Type B pancreatic cell (in vitro differentiated cells): ENCODE measurements around the gene GGNBP2. TPM values are rescaled to one million over a fixed set of nuclear protein-coding genes. Genes with fewer than 3 reads are reported as not detected.
A peak's percentile ranks its signal among the peaks of the same experiment; 100 is the strongest.

Experiments
- DNase-seq: peaks from one replicate; pipeline ENCODE4 v3.0.0; 2021; ENCODE audit warnings: mixed read lengths; ENCODE audit not compliant: unreplicated experiment; ENCODE audit errors: extremely low spot score
- H3K27ac Mint-ChIP-seq: 2 replicates; pipeline ENCODE4 v1.8.0; 2021; ENCODE audit warnings: mild to moderate bottlenecking, mixed read lengths
- H3K27me3 Mint-ChIP-seq: 2 replicates; pipeline ENCODE4 v1.8.0; 2021; ENCODE audit warnings: mixed read lengths
- H3K36me3 Mint-ChIP-seq: 2 replicates; pipeline ENCODE4 v1.8.0; 2021; ENCODE audit warnings: mixed read lengths
- H3K4me1 Mint-ChIP-seq: one replicate; pipeline ENCODE4 v1.8.0; 2021; ENCODE audit warnings: mixed read lengths; ENCODE audit not compliant: unreplicated experiment
- H3K4me3 Mint-ChIP-seq: 2 replicates; pipeline ENCODE4 v1.8.0; 2021; ENCODE audit warnings: mild to moderate bottlenecking, mixed read lengths
- H3K9me3 Mint-ChIP-seq: 2 replicates; pipeline ENCODE4 v1.8.0; 2021; ENCODE audit warnings: mixed read lengths
- CTCF ChIP-seq: fragments of 200-600 bp; sonication (generic); conservative IDR thresholded peaks from 2 replicates; pipeline ENCODE4 v1.5.0; 2021; ENCODE audit warnings: antibody characterized with exemption, mild to moderate bottlenecking
- total RNA-seq: library from RNA; stranded (reverse); gene quantifications from 2 replicates; pipeline ENCODE4 v1.2.1, GENCODE V29; 2021; ENCODE audit warnings: low replicate concordance

The GGNBP2 gene
- total RNA-seq, 1 donor from 2014 or later = 63.7 TPM

DNA sequence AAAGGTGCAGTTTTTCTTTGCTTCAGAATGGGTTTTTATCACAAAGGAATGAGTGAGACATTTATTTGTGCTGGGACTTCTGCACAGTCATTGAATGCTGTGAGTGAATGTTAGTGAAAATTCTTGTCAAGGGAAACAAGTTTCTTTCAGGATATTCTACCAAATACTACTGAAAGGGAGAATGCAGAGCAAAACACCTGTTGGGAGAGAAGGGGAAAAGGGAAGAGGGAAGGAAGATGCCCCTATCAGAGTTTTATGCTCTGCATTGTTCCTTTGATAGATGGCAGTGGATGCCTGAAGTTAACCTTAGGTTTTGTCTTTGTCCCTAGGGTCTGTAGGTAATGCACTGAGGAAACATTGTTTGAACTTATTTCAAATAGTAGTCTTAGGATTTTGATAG, 3.1 kb downstream of the GGNBP2 start:
- H3K27ac Mint-ChIP-seq = peak overlapping the region; percentile 94
- peaks cover 26% of the 10 kb centered on the region for H3K4me1 Mint-ChIP-seq
- no peaks in the 10 kb centered on the region for H3K27me3 Mint-ChIP-seq
- no peak for TF ChIP-seq CTCF
- no peak for DNase-seq
- no peaks in the 10 kb centered on the region for H3K9me3 Mint-ChIP-seq
- H3K36me3 Mint-ChIP-seq = peaks cover 9% of the 10 kb centered on the region
- H3K4me3 Mint-ChIP-seq = peak overlapping the region; percentile 94

GRCh38 chr17:36550491-36551417, 6.0 kb downstream of the GGNBP2 start:
- Mint-ChIP-seq H3K9me3 (no peaks in the 10 kb centered on the region), H3K4me3 (no peak overlapping the region), H3K36me3 (peaks cover 11% of the 10 kb centered on the region), H3K27me3 (no peaks in the 10 kb centered on the region), H3K27ac (peak overlapping the region; percentile 64), H3K4me1 (peaks cover 22% of the 10 kb centered on the region)
- no peak for DNase-seq
- no peak for TF ChIP-seq CTCF

- H3K4me1 Mint-ChIP-seq = peaks cover 11% of the 10 kb centered on the region
- no peak overlapping the region for H3K4me3 Mint-ChIP-seq
- no peaks in the 10 kb centered on the region for H3K27me3 Mint-ChIP-seq
- no peak for DNase-seq
- H3K9me3 Mint-ChIP-seq = no peaks in the 10 kb centered on the region
- no peak for TF ChIP-seq CTCF
- H3K36me3 Mint-ChIP-seq = peaks cover 21% of the 10 kb centered on the region
- H3K27ac Mint-ChIP-seq = peak overlapping the region; percentile 30
Observed at GRCh38 chr17:36553459-36553858, 8.7 kb downstream of the GGNBP2 start.

- Mint-ChIP-seq H3K4me3 (no peak overlapping the region), H3K4me1 (no peaks in the 10 kb centered on the region), H3K36me3 (peaks cover 26% of the 10 kb centered on the region), H3K27ac (no peak overlapping the region), H3K27me3 (no peaks in the 10 kb centered on the region), H3K9me3 (no peaks in the 10 kb centered on the region)
- no peak for DNase-seq
- TF ChIP-seq CTCF = no peak
Observed at GRCh38 chr17:36566081-36566480, 21.4 kb downstream of the GGNBP2 start.

DNA sequence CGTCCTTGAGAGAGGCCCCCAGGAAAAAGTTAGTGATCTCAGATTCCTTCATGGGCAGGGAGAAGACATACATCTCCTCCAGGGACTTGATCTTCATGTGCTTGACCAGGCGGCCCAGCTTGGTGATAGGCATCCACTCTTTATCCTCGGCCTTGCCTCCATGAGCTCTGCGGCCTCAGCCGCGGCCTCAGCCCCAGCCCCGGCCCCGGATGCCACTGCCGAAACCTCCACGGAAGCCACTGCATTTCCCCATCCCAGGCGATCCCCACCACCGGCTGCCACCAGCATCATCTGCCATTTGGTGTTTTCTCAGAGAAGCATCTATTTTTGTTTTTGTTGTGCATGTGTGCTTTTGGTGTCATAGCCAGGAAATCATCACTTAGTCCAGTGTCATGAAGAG, 30.3 kb downstream of the GGNBP2 start:
- no peak for DNase-seq

More for the DNA sequence above, 30.3 kb downstream of the GGNBP2 start:
- H3K4me3 Mint-ChIP-seq = no peak overlapping the region
- no peaks in the 10 kb centered on the region for H3K4me1 Mint-ChIP-seq
- H3K36me3 Mint-ChIP-seq = peaks cover 34% of the 10 kb centered on the region
- TF ChIP-seq CTCF = no peak
- no peaks in the 10 kb centered on the region for H3K27me3 Mint-ChIP-seq
- H3K27ac Mint-ChIP-seq = no peak overlapping the region
- no peaks in the 10 kb centered on the region for H3K9me3 Mint-ChIP-seq
